ENCODE measurements around the gene OR2AT4.
"Not testable (repeated sequence)": the region's sequence is repeated elsewhere in the genome, so short reads cannot be mapped to it uniquely, and the experiment has no call there.

OR2AT4 gene

DNA sequence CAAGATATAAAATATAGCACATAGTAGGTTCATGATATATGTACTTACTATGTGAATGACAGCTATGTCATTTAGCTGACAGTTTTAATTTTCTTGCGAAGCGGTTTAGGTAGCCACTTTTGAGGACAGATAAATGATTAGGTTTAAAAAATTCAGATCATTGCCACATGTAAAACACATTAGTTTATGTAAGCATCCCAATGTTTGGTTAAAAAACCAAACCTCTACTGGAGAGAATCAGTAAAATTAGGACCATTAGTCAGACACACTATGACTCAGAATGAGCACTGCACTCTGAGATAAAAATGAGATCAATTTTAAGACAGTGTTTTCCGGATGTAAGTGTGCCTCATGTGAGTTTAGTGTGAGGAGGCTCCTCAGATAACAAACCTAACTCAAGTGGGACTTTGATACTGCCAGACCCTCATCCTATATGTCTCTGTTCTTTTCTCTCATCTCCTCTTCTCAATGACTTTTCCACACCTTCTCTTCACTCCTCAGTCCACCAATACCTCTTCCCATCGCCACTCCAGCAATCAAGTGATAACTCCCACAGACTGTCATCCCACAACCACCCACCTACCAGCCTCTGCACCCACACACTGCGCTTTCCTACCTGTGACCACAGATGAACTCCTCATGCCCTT is 6.8 kb upstream of the OR2AT4 start:
- peak; percentile 34 for DNase-seq (ENCODE audit: low read depth)

DNA sequence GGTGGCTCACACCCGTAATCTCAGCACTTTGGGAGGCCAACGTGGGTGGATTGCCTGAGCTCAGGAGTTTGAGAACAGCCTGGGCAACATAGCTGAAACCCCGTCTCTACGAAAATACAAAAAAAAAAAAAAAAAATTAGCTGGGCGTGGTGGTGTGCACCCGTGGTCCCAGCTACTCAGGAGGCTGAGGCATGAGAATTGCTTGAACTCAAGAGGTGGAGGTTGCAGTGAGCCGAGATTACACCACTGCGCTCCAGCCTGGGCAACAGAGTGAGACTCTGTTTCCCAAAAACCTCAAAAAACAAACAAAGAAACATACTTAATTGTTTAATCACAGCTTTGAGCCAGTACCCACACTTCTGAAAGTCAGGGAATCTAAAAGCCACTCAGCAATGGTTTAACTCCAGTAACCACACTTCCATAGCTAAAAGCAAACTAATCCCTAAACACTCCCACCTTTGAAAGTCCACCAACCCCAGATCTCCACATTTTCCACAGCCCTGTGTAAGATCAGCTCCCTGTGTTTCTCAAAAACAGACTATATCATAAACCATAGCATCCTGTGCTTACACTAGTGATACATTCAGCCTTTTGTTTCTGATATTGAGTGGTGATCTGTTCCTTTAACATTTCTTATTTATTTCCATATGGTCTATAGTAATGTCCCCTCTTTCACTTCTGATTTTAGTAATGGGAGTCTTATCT is 4.9 kb upstream of the OR2AT4 start:
- DNase-seq (ENCODE audit: low read depth), result no peak

DNA sequence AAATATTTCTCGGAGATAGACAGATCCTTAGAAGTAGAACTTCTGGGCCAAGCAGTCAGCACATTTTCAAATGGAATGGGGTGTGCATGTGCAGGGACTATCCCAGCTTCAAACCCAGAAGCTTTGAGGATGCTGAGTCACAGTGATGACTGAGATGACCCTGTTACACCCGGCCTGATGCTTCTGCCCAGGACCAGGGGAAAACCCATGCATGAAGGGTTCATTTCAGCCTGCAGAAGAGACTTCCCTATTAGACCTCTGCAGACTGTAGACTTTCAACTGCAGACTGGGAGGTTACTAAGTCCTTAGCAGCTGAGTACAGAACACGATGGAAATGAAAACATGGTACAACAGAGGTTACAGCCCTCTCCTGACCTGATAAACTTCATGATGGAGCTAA is 3.6 kb upstream of the OR2AT4 start:
- peak; percentile 39 for DNase-seq (ENCODE audit: low read depth)

DNA sequence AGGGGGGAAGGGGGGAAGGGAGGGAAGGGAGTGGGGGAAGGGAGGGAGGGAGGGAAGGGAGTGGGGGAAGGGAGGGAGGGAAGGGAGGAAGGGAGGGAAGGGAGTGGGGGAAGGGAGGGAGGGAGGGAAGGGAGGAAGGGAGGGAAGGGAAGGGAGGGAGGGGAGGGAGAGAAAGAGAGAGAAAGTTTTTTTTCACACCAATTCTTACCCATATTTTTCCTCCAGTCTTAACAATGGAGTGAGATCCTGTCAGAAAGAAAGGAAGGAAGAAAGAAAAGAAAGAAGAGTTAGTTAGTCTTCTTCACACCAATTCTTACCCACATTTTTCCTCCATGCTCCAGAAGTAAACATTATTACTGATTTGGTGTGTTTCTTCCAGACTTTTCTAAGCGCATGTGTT is 3.0 kb upstream of the OR2AT4 start:
- no peak for DNase-seq (ENCODE audit: low read depth)

DNA sequence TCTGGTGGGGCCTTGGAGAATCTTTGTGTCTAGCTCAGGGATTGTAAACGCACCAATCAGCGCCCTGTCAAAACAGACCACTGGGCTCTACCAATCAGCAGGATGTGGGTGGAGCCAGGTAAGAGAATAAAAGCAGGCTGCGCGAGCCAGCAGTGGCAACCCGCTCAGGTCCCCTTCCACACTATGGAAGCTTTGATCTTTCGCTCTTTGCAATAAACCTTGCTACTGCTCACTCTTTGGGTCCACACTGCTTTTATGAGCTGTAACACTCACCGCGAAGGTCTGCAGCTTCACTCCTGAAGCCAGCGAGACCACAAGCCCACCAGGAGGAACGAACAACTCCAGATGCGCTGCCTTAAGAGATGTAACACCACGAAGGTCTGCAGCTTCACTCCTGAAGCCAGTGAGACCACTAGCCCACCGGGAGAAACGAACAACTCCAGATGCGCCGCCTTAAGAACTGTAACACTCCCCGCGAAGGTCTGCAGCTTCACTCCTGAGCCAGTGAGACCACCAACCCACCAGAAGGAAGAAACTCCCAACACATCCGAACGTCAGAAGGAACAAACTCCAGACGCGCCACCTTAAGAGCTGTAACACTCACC is 2.3 kb upstream of the OR2AT4 start:
- DNase-seq (ENCODE audit: low read depth), result not testable (repeated sequence)

DNA sequence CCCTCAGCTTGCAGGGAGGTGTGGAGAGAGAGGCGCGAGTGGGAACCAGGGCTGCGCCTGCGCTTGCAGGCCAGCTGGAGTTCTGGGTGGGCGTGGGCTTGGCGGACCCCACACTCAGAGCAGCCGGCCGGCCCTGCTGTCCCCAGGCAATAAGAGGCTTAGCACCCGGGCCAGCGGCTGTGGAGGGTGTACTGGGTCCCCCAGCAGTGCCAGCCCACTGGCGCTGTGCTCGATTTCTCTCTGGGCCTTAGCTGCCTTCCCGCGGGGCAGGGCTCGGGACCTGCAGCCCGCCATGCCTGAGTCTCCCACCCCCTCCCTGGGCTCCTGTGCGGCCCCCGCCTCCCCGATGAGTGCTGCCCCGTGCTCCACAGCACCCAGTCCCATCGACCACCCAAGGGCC is 1.5 kb upstream of the OR2AT4 start:
- DNase-seq (ENCODE audit: low read depth), result not testable (repeated sequence)

DNA sequence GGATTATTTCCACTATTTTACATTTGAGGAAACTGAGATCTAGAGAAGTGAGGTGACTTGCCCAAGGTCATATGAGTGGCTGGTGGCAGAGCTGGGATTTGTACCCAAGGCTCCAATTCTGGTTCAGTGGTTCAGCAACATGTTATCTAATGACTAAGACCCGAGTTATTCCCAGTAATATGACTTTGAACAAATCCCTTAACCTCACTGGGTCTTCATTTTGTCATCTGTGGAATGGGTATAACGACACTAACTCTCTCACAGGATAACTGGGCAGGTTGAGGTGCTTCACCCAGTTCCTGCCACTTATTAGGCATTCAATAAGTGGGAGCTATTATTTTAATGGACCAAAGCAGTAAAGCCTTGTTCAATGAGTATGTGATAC is 489 bp upstream of the OR2AT4 start:
- no peak for DNase-seq (ENCODE audit: low read depth)

DNA sequence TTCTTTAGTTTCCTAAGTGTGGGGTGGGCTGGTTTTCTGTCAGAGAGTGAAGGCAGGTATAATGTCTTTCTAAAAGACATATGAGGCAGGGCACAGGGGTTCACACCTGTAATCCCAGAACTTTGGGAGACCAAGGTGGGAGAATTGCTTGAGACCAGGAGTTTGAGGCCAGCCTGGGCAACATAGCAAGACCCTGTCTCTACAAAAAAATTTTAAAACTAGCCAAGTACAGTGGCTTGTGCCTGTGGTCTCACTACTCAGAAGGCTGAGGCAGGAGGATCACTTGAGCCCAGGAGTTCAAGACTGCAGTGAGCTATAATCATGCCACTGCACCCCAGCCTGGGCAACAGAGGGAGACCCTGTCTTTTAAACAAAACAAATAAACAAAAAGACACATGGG is 2.3 kb downstream of the OR2AT4 start:
- DNase-seq (ENCODE audit: low read depth), result not testable (repeated sequence)

DNA sequence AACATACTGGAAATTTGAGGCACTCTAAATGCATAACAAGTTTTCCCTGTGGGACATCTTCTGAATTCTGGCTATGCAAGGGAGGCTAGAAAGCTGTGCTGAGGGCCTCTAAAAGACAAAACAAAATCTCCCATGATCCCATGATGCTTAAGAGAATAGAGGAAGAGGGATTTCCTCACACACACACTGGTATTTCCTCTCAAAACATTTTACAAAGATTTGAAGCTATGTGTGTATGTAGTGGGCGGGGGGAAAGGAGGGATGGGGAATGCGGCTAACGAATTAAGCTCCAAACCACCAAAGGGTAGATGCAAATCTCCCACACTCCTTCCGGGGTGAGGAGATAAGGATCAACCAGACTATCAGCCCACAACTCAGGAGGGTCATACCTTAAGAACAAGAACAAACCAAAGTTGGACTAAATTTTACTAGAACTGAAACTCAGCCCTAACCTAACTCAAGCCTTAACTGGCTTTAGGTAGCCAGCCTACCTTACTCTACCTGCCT is 6.0 kb downstream of the OR2AT4 start:
- no peak for DNase-seq (ENCODE audit: low read depth)

DNA sequence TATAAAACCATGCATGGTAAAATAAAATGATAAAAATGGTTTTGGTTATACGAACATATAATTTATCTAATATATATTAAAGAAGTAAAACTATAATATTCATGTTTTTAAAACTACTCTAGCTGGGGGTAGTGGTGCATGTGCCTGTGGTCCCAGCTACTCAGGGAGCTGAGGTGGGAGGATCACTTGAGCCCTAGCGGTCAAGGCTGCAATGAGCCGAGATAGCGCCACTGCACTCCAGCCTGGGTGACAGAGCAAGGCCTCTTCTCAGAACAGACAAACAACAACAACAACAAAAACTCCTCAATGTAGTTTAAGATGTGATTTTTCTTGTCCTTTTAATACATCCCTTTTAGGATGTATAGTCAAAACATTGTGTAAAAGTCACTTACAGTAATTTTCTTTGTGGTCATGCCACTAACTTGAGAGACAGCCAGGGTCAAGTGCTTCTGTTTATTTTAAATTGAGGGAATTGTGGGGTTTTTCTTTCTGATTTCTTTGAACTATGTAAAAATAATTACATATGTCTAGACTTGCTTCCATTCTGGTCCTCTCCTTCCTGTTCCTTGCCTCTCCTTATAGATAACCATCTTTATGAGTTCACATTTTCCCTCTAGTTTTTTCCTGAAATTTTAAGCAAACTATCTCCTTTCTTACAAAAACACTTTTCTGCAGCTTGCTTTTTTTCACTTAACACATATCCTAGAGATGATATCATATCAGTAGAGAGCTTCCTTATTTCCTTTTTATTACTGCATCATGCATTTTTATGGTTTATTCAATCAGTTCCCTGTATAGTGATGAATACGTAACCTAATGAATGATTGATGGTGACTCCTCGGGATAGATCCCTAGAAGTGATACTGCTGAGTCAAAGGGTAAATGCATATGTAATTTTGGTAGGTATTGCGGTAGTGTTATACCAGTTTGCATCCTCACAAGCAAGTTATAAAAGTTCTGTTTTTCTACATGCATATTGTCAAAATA is 9.1 kb downstream of the OR2AT4 start:
- no peak for DNase-seq (ENCODE audit: low read depth)

DNA sequence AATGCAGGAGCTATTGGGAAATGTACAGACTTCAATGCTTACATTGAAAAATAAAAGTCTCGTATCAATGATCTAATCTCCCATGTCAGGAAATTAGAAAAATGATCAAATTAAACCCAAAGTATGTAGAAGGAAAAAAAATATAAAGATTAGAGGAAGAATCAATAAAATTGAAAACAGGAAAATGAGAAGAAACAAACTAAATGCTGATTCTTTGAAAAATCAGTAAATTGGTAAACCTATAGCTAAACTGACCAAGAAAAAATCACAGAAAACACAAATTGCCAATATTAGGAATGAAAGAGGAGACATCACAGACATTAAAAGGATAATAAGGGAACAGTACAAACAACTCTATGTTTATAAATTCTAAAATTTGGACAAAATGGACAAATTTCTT is 11.8 kb downstream of the OR2AT4 start:
- DNase-seq (ENCODE audit: low read depth), result no peak

DNA sequence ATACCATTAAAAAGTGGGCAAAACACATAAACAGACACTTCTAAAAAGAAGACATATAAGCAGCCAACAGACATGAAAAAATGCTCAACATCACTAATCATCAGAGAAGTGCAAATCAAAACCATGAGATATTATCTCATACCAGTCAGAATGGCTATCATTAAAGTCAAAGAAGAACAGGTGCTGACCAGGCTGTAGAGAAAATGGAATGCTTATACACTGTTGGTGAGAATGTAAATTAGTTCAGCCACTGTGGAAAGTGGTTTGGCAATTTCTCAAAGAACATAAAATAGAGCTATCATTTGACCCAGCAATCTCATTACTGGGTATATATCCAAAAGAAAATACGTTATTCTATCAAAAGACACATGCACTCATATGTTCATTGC is 13.5 kb downstream of the OR2AT4 start:
- DNase-seq (ENCODE audit: low read depth), result no peak

DNA sequence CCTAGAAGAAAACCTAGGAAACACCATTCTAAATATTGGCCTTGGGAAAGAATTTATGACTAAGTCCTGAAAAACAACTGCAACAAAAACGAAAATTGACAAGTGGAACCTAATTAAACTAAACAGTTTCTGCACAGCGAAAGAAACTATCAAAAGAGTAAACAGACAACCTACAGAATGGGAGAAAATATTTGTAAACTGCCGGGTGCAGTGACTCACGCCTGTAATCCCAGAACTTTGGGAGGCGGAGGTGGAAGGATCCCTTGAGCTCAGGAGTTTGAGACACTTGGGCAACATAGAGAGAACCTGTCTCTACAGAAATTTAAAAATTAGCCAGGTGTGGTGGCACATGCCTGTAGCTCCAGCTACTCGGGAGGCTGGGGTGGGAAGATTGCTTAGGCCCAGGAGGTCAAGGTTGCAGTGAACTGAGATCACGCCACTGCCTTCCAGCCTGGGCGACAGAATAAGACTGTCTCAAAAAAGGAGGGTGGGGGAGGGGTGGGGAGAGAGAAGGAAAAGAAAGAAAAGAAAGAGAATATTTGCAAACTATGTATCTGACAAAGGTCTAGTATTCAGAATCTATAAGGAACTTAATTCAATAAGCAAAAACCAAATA is 14.0 kb downstream of the OR2AT4 start:
- no peak for DNase-seq (ENCODE audit: low read depth)

DNA sequence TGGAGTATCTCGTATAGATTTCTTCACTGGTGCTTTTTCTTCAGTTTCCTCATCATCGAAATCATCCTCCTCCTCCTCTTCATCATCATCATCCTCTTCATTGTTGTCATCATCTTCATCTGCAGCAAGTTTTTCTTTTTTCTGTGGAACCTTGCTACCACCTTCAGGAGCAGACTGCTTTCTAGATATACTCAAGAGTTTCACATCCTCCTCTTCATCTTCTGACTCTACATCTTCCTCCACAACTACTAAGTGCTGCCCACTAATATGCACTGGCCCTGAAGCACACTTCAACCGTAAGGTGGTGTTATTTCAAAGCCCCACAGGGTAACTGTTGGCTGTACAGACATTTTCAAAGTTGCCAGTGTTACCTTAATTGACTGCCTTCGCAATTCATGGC is 17.1 kb downstream of the OR2AT4 start:
- no peak for DNase-seq (ENCODE audit: low read depth)

DNA sequence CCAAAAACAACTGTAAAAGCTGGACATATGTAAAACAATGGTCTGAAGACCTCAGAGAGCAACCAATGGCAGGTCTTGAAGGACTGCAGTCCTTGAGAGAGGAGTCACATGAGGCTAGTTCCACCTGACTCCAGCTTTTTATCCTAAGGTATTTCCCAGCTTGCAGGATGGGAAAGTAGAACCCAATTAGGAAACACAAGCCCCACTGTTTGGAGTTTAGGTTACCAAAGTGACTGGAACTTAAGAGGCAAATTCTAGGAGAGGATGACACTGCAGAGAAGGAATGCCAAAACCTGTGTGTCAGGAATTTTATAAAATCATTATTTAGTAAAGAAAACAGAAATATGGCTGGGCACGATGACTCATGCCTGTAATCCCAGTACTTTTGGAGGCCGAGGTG is 18.4 kb downstream of the OR2AT4 start:
- DNase-seq (ENCODE audit: low read depth), result peak; percentile 10

DNA sequence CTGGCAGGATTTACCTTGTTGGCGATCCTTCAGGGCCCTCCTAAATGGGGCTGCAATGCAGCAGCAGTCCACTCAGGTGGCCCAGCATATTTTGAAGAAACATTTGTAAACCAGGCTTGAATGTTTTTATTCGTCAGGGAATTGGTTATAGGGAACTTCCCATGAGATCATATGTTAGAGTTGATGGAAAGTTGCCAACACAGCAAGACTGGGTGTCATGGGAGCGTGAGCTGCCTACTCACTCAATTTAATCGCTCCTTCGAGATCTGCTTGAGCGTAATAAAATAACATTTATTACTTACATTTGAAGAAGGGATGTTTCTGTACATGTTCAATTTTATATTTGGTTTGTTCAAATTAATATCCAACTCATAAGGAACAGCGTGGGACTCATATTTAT is 19.4 kb downstream of the OR2AT4 start:
- no peak for DNase-seq (ENCODE audit: low read depth)

DNA sequence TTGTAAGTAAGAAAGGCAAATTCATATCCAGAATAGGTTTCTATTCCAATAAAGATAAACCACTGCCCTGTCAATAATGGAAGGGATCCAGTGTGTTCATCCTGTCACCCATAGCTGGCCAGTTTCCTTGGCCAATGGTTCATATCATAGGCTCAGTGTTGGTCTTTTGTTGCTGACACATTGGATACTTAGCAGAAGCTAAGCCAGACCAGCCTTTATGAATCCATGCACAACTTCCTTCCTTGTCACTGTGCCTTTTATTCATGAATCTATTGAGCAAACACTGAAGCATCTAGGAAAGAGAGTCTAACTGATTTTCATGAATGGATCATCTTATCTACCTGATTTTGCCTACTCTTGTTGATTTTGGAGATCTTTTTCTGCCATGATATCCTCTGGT is 20.0 kb downstream of the OR2AT4 start:
- DNase-seq (ENCODE audit: low read depth), result no peak

DNA sequence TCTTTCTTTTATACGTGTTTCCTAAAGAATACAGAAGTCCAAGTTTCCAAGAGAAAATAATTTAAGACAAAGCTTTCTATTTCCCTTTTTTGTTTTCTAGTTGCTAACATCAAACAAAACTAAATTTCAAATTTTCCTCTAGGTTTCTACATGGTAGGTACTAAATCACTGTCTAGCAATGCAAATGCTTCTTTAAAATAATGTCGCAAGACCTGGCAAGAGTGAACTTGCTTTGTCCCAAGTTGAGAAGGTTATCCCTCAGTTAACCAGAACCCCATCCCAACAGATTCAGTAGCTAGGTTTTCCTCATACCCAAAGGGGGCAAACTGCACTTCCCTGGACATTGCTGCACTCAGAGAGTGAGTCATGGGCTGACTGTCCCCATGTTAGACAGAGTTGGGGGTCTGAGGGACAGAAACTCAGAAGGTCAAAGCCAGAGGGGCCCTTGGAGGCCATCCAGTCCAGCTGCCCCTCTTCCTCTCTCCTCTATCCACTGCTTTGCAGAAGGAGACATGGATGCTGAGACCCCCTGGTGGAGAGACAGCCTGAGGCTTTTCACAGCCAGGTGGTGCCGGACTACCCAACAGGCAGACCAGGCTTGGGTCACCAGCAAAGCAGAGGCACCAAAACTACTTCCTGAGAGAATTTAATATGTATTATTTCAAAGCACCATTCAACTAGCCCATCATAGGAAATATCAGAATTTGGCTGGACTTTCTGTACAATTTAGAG is 23.1 kb downstream of the OR2AT4 start:
- DNase-seq (ENCODE audit: low read depth), result no peak

DNA sequence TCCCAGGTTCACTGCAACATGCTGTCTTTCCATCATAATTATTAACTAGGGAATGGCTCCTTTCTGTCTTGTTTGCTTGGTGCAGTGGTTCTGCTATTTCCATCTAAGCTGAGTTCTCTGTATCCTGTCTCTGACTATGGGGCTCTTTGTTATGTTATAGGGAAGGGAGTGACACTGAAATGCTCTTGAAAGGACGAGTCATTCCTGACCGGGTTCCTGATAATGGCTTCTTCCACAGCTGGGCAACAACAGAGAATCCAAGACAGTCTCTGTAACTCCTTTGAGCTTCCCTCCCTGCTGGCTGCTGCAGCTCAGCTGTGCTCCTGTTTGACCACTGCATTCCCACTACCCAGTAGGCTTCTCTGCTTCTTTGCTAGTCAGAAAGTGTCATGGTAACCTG is 24.1 kb downstream of the OR2AT4 start:
- no peak for DNase-seq (ENCODE audit: low read depth)

DNA sequence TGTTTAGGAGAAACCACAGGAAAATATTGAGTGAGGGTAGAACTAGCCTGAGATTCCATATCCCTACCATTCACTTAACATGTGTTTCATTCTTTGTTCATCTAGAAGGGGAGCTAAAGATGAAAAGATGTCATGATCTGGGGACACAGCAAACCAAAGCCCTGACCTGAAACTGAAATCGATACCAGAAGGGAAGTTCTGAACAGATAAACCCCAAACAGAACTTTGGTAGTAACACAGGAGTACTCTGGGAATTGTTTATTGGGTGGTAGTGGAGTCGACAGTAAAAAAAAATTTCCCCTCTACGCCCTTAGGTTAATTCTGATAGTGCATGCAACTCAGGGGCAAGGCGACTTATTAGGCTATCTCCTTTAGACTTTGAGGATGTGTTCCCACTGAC is 27.2 kb downstream of the OR2AT4 start:
- no peak for DNase-seq (ENCODE audit: low read depth)

DNA sequence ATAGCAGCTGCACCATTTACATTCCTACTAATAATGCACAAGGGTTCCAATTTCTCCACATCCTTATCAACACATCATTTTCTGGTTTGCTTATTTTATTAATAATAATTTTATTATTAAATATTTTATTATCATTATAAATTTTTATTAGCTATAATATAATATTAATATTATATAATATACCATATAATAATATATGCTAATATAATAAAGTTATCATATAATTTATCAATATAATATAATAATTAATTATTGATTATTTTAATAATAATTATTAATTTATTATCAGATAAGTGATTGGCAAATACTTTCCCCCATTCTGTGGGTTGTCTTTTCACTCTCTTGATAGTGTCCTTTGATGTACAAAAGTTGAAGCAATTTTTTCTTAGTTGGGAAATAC is 27.7 kb downstream of the OR2AT4 start:
- DNase-seq (ENCODE audit: low read depth), result no peak
